Suprapubic skin (tissue), 4 donors: ENCODE measurements around the gene GFOD1. TPM values are rescaled to one million over a fixed set of nuclear protein-coding genes. Genes with fewer than 3 reads are reported as not detected.

Experiments
- DNase-seq, 2 donors: peaks; one replicate each; pipeline ENCODE4 v3.0.0-alpha.2; 2019; ENCODE audit warnings: low spot score in 2 of 2
- H3K27ac ChIP-seq: fragments of 200-600 bp; sonication (generic); one replicate; pipeline ENCODE4 v1.5.1; 2019
- H3K27me3 ChIP-seq: fragments of 200-600 bp; sonication (generic); one replicate; pipeline ENCODE4 v1.5.1; 2019
- H3K36me3 ChIP-seq: fragments of 200-600 bp; sonication (generic); one replicate; pipeline ENCODE4 v1.5.1; 2019
- H3K4me1 ChIP-seq: fragments of 200-600 bp; sonication (generic); one replicate; pipeline ENCODE4 v1.5.1; 2019
- H3K4me3 ChIP-seq: fragments of 200-600 bp; sonication (generic); one replicate; pipeline ENCODE4 v1.5.1; 2019; ENCODE audit warnings: mild to moderate bottlenecking
- H3K9me3 ChIP-seq: fragments of 200-600 bp; sonication (generic); one replicate; pipeline ENCODE4 v1.5.1; 2019
- CTCF ChIP-seq, 2 donors: fragments of 200-600 bp in 1 of 2; fragments of 450-650 bp in 1 of 2; sonication (generic) in 1 of 2; IDR thresholded peaks; one replicate each; pipeline ENCODE4 v1.5.1; 2016 to 2019; ENCODE audit warnings: antibody characterized with exemption in 2 of 2, mild to moderate bottlenecking in 1 of 2, moderate library complexity in 1 of 2
- EP300 ChIP-seq: sonication (generic); formaldehyde crosslinking; IDR thresholded peaks from one replicate; pipeline ENCODE4 v1.6.1; 2017; ENCODE audit warnings: antibody characterized with exemption
- POLR2A ChIP-seq, 2 donors: fragments of 450-650 bp; IDR thresholded peaks; one replicate each; pipeline ENCODE4 v1.6.1; 2017; ENCODE audit warnings: antibody characterized with exemption in 2 of 2, mild to moderate bottlenecking in 2 of 2, moderate library complexity in 2 of 2
- POLR2AphosphoS5 ChIP-seq, 3 donors: sonication (generic); formaldehyde crosslinking; IDR thresholded peaks; one replicate each; pipeline ENCODE4 v1.6.1; 2017; ENCODE audit warnings: antibody characterized with exemption in 3 of 3
- WGBS: methylation state at CpG from one replicate; pipeline ENCODE4 v1.1.5; 2018; 5-methylcytosine and 5-hydroxymethylcytosine counted together
- total RNA-seq, 4 donors: library from RNA; depleted of rRNA; stranded (reverse); fragments of >200 nt; gene quantifications; one replicate each; pipeline ENCODE4 v1.1.0, GENCODE V29; 2016

The GFOD1 gene
- total RNA-seq, 4 donors from 2014 or later: 7.5 to 15.2 (median 13.7) TPM

DNA sequence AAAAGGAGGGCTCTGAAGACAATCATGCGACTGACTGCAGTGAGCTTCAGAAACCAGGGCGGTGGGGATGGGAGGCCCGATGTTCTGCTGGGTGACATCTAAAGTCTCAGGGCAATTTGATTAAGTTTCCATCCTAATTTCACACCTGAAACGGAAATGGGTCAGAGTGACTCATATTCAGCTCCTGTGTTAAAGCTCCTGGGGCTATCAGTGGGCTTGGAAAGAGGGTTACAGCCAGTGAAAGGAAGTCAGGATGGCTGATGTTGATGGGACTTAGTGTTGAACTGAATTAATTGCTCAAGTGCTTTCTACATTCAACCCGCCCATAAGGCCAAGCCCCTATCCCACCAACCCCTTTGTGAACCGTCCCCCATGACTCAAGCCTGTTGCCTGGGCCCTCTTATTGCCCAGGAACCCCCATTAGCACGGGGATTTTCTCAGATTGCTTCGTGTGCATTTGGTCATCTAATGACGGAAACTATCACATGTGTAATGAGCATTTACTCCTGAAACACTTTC lies 112.0 kb downstream of the GFOD1 start:
- DNase-seq: no peak
- no peaks in the 10 kb centered on the region for H3K9me3 ChIP-seq
- H3K4me1 ChIP-seq: peaks cover 16% of the 10 kb centered on the region
- TF ChIP-seq POLR2AphosphoS5 (IDR thresholded peaks at IDR 0.05) (no peak), CTCF (IDR thresholded peaks at IDR 0.05) (no peak), POLR2A (IDR thresholded peaks at IDR 0.05) (no peak), EP300 (no peak)
- WGBS: 92% methylated on average over 9 of the region's 9 CpGs
- no peaks in the 10 kb centered on the region for H3K27me3 ChIP-seq
- H3K27ac ChIP-seq: no peak overlapping the region
- no peak overlapping the region for H3K4me3 ChIP-seq
- H3K36me3 ChIP-seq: no peaks in the 10 kb centered on the region

GRCh38 chr6:13373919-13374318 lies 113.5 kb downstream of the GFOD1 start:
- Histone ChIP-seq H3K27ac (no peak overlapping the region), H3K36me3 (no peaks in the 10 kb centered on the region), H3K4me1 (peaks cover 4% of the 10 kb centered on the region), H3K27me3 (no peaks in the 10 kb centered on the region), H3K4me3 (no peak overlapping the region), H3K9me3 (no peaks in the 10 kb centered on the region)
- DNase-seq: no peak
- 93% methylated on average over 1 of the region's 1 CpG for WGBS
- TF ChIP-seq CTCF (IDR thresholded peaks at IDR 0.05) (no peak), POLR2AphosphoS5 (IDR thresholded peaks at IDR 0.05) (no peak), POLR2A (IDR thresholded peaks at IDR 0.05) (no peak), EP300 (no peak)

DNA sequence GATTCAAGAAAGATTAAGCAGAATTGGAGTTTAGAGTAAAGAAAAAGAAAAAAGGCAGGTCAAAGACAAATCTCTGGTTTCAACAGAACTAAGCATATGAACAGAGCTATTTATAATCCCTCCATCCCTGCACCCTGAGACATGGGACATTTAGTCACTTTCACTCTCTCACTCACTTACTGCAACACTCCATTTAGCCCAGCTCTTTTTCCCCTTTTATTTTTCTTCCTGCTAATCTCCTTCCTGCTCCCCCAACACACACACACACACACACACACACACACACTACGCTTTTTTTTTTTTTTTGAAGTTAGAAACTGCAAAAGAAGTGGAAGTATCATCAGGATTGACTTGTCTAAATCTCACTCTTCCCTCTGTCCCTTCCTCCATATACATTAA lies 113.9 kb downstream of the GFOD1 start:
- Histone ChIP-seq H3K4me1 (peaks cover 3% of the 10 kb centered on the region), H3K36me3 (no peaks in the 10 kb centered on the region), H3K9me3 (no peaks in the 10 kb centered on the region), H3K4me3 (no peak overlapping the region), H3K27ac (no peak overlapping the region), H3K27me3 (no peaks in the 10 kb centered on the region)
- no peak for TF ChIP-seq POLR2AphosphoS5 (IDR thresholded peaks at IDR 0.05)
- no peak for TF ChIP-seq EP300
- no peak for TF ChIP-seq CTCF (IDR thresholded peaks at IDR 0.05)
- no peak for TF ChIP-seq POLR2A (IDR thresholded peaks at IDR 0.05)
- WGBS: 60% methylated on average over 1 of the region's 1 CpG
- DNase-seq: peak in 1 of 2 donors; percentile 1

- peak in 1 of 2 donors; percentile 0 for DNase-seq
- H3K4me3 ChIP-seq: no peak overlapping the region
- TF ChIP-seq EP300: no peak
- TF ChIP-seq CTCF (IDR thresholded peaks at IDR 0.05): no peak
- no peak for TF ChIP-seq POLR2A (IDR thresholded peaks at IDR 0.05)
- no peak for TF ChIP-seq POLR2AphosphoS5 (IDR thresholded peaks at IDR 0.05)
- no peak overlapping the region for H3K27ac ChIP-seq
- H3K36me3 ChIP-seq: no peaks in the 10 kb centered on the region
- WGBS: 65% methylated on average over 9 of the region's 9 CpGs
- H3K9me3 ChIP-seq: no peaks in the 10 kb centered on the region
- no peaks in the 10 kb centered on the region for H3K27me3 ChIP-seq
- peaks cover 9% of the 10 kb centered on the region for H3K4me1 ChIP-seq
Observed at GRCh38 chr6:13372688-13373487, 114.5 kb downstream of the GFOD1 start.

GRCh38 chr6:13372076-13372475 lies 115.3 kb downstream of the GFOD1 start:
- TF ChIP-seq POLR2AphosphoS5 (IDR thresholded peaks at IDR 0.05): no peak
- TF ChIP-seq EP300: no peak
- TF ChIP-seq CTCF (IDR thresholded peaks at IDR 0.05): no peak
- no peak for TF ChIP-seq POLR2A (IDR thresholded peaks at IDR 0.05)
- 79% methylated on average over 6 of the region's 6 CpGs for WGBS
- Histone ChIP-seq H3K27me3 (no peaks in the 10 kb centered on the region), H3K9me3 (no peaks in the 10 kb centered on the region), H3K4me1 (peaks cover 13% of the 10 kb centered on the region), H3K27ac (no peak overlapping the region), H3K4me3 (no peak overlapping the region), H3K36me3 (no peaks in the 10 kb centered on the region)
- no peak for DNase-seq
